SK-N-SH treated with all-trans-retinoic acid at 6 μM for 48 hours (cell line): ENCODE results near the gene ABHD8.

Source experiments
- ATAC-seq: fragments of 200-7000 bp; cut with Tn5 transposase; 3 replicates; pipeline ENCODE4 v1.9.1; 2020; ENCODE audit warnings: mild to moderate bottlenecking, moderate library complexity
- BACH2 ChIP-seq: fragments of 250-450 bp; sonication (Bioruptor Pico); IDR thresholded peaks from 2 replicates; pipeline ENCODE4 v1.9.0; 2021; ENCODE audit warnings: mild to moderate bottlenecking, borderline replicate concordance
- CREB5 ChIP-seq: fragments of 250-450 bp; sonication (Bioruptor Pico); IDR thresholded peaks from 2 replicates; pipeline ENCODE4 v1.5.1; 2020; ENCODE audit warnings: low read depth, mild to moderate bottlenecking, moderate library complexity
- CSDC2 ChIP-seq: fragments of 250-450 bp; sonication (Bioruptor Pico); IDR thresholded peaks from 2 replicates; pipeline ENCODE4 v1.5.0; 2020; ENCODE audit warnings: mild to moderate bottlenecking, moderate library complexity
- ESRRG ChIP-seq: fragments of 250-450 bp; sonication (Bioruptor Pico); IDR thresholded peaks from 2 replicates; pipeline ENCODE4 v1.6.1; 2021; ENCODE audit warnings: mild to moderate bottlenecking
- ISL1 ChIP-seq: fragments of 250-450 bp; sonication (Bioruptor Pico); IDR thresholded peaks from 2 replicates; pipeline ENCODE4 v2.1.2; 2022; ENCODE audit warnings: mild to moderate bottlenecking, moderate library complexity
- OSR1 ChIP-seq: fragments of 250-450 bp; sonication (Bioruptor Pico); IDR thresholded peaks from 2 replicates; pipeline ENCODE4 v1.8.0; 2022; ENCODE audit warnings: moderate library complexity, mild to moderate bottlenecking, inconsistent platforms
- PATZ1 ChIP-seq: fragments of 250-450 bp; sonication (Bioruptor Pico); IDR thresholded peaks from 2 replicates; pipeline ENCODE4 v1.8.0; 2020; ENCODE audit warnings: mild to moderate bottlenecking, moderate library complexity, borderline replicate concordance
- POU6F1 ChIP-seq: fragments of 250-450 bp; sonication (Bioruptor Pico); IDR thresholded peaks from 2 replicates; pipeline ENCODE4 v1.8.0; 2021; ENCODE audit warnings: low read depth, mild to moderate bottlenecking, moderate library complexity, borderline replicate concordance
- PPARA ChIP-seq: fragments of 250-450 bp; sonication (Bioruptor Pico); IDR thresholded peaks from 2 replicates; pipeline ENCODE4 v1.5.0; 2020; ENCODE audit warnings: mild to moderate bottlenecking, borderline replicate concordance
- RARB ChIP-seq: fragments of 250-450 bp; sonication (Bioruptor Pico); IDR thresholded peaks from 2 replicates; pipeline ENCODE4 v1.8.0; 2021; ENCODE audit warnings: mild to moderate bottlenecking, moderate library complexity
- SNAI2 ChIP-seq: fragments of 250-450 bp; sonication (Bioruptor Pico); IDR thresholded peaks from 2 replicates; pipeline ENCODE4 v1.5.0; 2020; ENCODE audit warnings: mild to moderate bottlenecking, moderate library complexity
- TCF4 ChIP-seq: fragments of 250-450 bp; sonication (Bioruptor Pico); IDR thresholded peaks from 2 replicates; pipeline ENCODE4 v1.8.0; 2021; ENCODE audit warnings: mild to moderate bottlenecking, moderate library complexity, borderline replicate concordance
- TOX ChIP-seq: fragments of 250-450 bp; sonication (Bioruptor Pico); IDR thresholded peaks from 2 replicates; pipeline ENCODE4 v1.8.0; 2021; ENCODE audit warnings: mild to moderate bottlenecking, moderate library complexity, borderline replicate concordance
- TSHZ2 ChIP-seq: fragments of 250-450 bp; sonication (Bioruptor Pico); IDR thresholded peaks from 2 replicates; pipeline ENCODE4 v1.5.0; 2020; ENCODE audit warnings: mild to moderate bottlenecking, moderate library complexity
- ZC3H10 ChIP-seq: fragments of 250-450 bp; sonication (Bioruptor Pico); IDR thresholded peaks from 2 replicates; pipeline ENCODE4 v1.5.1; 2021; ENCODE audit warnings: mild to moderate bottlenecking, moderate library complexity
- ZFP30 ChIP-seq: fragments of 450-650 bp; formaldehyde crosslinking; IDR thresholded peaks from 2 replicates; pipeline ENCODE4 v1.5.0; 2022; ENCODE audit warnings: mild to moderate bottlenecking, moderate library complexity
- ZNF565 ChIP-seq: fragments of 450-650 bp; formaldehyde crosslinking; conservative IDR thresholded peaks from 2 replicates; pipeline ENCODE4 v1.5.0; 2020; ENCODE audit warnings: low read depth, mild to moderate bottlenecking, moderate library complexity

The ABHD8 gene

GRCh38 chr19:17264641-17264979, 38.6 kb downstream of the ABHD8 start, which contains the start of gene USHBP1 (continued):
- TF ChIP-seq ZNF565 (CRISPR knock-in tag) (no peak), OSR1 (CRISPR knock-in tag) (no peak), PATZ1 (no peak), ZC3H10 (CRISPR knock-in tag) (no peak), SNAI2 (no peak), POU6F1 (CRISPR knock-in tag) (no peak), RARB (CRISPR knock-in tag) (no peak), ESRRG (no peak), TCF4 (CRISPR knock-in tag) (no peak), ISL1 (CRISPR knock-in tag) (no peak)

GRCh38 chr19:17263712-17264640, 39.2 kb downstream of the ABHD8 start:
- TF ChIP-seq OSR1 (CRISPR knock-in tag), result no peak
- no peak for TF ChIP-seq RARB (CRISPR knock-in tag)
- no peak for ATAC-seq

- no peak for ATAC-seq
- TF ChIP-seq TSHZ2 (CRISPR knock-in tag), result no peak
- no peak for TF ChIP-seq OSR1 (CRISPR knock-in tag)
These were observed 40.7 kb downstream of the ABHD8 start for GRCh38 chr19:17262557-17262956.

- TF ChIP-seq OSR1 (CRISPR knock-in tag) (no peak), TOX (CRISPR knock-in tag) (no peak), ZFP30 (CRISPR knock-in tag) (no peak), RARB (CRISPR knock-in tag) (no peak), ZNF565 (CRISPR knock-in tag) (no peak), CREB5 (CRISPR knock-in tag) (no peak), CSDC2 (CRISPR knock-in tag) (no peak)
- ATAC-seq, result peak; percentile 98
These were observed 42.3 kb downstream of the ABHD8 start for GRCh38 chr19:17260842-17261325.

- TF ChIP-seq OSR1 (CRISPR knock-in tag) (no peak), BACH2 (no peak), ISL1 (CRISPR knock-in tag) (no peak), PPARA (no peak)
- ATAC-seq, result no peak
These were observed 43.3 kb downstream of the ABHD8 start for GRCh38 chr19:17259934-17260333.
